NOMO-1 treated with DMSO at 0.1 percent for 48 hours (cell line): ENCODE measurements around the gene ABCA7.
A peak's percentile ranks its signal among the peaks of the same experiment; 100 is the strongest.

Experiments used
- DNase-seq: peaks from one replicate; lab custom pipeline; 2025; ENCODE audit not compliant: unreplicated experiment; lab: John Stamatoyannopoulos, UW

The ABCA7 gene

GRCh38 chr19:1085053-1085658 lies 45.2 kb downstream of the ABCA7 start:
- DNase-seq, result no peak

GRCh38 chr19:1085676-1086442 lies 46.0 kb downstream of the ABCA7 start:
- DNase-seq, result no peak

GRCh38 chr19:1086613-1087012 lies 46.7 kb downstream of the ABCA7 start:
- DNase-seq, result no peak

GRCh38 chr19:1087813-1088415 lies 48.0 kb downstream of the ABCA7 start:
- peak; percentile 96 for DNase-seq

GRCh38 chr19:1088416-1089010 lies 48.6 kb downstream of the ABCA7 start:
- no peak for DNase-seq

GRCh38 chr19:1089126-1089771 lies 49.3 kb downstream of the ABCA7 start:
- DNase-seq, result no peak

- no peak for DNase-seq
Observed at GRCh38 chr19:1089891-1090290, 50.0 kb downstream of the ABCA7 start.

GRCh38 chr19:1090731-1091543 lies 51.0 kb downstream of the ABCA7 start:
- no peak for DNase-seq

GRCh38 chr19:1091544-1092175 lies 51.8 kb downstream of the ABCA7 start:
- no peak for DNase-seq

GRCh38 chr19:1093330-1093729 lies 53.4 kb downstream of the ABCA7 start:
- no peak for DNase-seq

GRCh38 chr19:1093811-1094553 lies 54.1 kb downstream of the ABCA7 start:
- peak; percentile 18 for DNase-seq

- no peak for DNase-seq
Observed at GRCh38 chr19:1094655-1094977, 54.7 kb downstream of the ABCA7 start.

- DNase-seq, result peak; percentile 96
Observed at GRCh38 chr19:1094978-1095701, 55.2 kb downstream of the ABCA7 start, which contains the start of gene POLR2E. POLR2E (minus strand) TSS chr19:1095375; CDS start chr19:1095315, 60 bp downstream.

GRCh38 chr19:1097810-1098176 lies 57.9 kb downstream of the ABCA7 start:
- DNase-seq, result peak; percentile 27

- no peak for DNase-seq
Observed at GRCh38 chr19:1098177-1099051, 58.5 kb downstream of the ABCA7 start.

GRCh38 chr19:1101337-1101698 lies 61.4 kb downstream of the ABCA7 start:
- peak; percentile 58 for DNase-seq

GRCh38 chr19:1102407-1103131 lies 62.7 kb downstream of the ABCA7 start:
- DNase-seq, result peak; percentile 69
